ENCODE results near the gene AOPEP.

The AOPEP gene

GRCh38 chr9:94760010-94760409 is 33.5 kb downstream of the AOPEP start:
- DNase-seq (ENCODE audit: low read depth) = no peak

- DNase-seq (ENCODE audit: low read depth) = no peak
Measured at GRCh38 chr9:94760660-94761059, 34.2 kb downstream of the AOPEP start.

DNA sequence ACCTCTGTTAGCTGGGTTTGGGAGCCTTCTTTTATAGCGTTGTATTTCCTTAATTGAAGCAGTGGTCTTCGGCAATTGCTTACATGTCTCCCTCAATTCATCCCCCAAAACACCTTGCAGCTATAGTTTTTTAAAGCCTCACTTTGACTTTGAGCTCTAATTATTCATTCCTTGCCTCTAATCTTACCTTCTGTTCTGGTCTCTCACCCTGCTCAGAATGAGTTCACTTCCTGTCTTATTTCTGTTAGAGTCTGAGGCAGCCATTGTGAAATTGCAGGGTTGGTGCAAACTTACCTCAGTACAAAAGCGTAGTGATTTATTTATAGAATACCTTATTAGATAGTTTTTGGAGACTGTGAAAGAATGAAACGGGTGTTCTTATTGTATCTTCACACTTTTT is 35.0 kb downstream of the AOPEP start:
- no peak for DNase-seq (ENCODE audit: low read depth)

DNA sequence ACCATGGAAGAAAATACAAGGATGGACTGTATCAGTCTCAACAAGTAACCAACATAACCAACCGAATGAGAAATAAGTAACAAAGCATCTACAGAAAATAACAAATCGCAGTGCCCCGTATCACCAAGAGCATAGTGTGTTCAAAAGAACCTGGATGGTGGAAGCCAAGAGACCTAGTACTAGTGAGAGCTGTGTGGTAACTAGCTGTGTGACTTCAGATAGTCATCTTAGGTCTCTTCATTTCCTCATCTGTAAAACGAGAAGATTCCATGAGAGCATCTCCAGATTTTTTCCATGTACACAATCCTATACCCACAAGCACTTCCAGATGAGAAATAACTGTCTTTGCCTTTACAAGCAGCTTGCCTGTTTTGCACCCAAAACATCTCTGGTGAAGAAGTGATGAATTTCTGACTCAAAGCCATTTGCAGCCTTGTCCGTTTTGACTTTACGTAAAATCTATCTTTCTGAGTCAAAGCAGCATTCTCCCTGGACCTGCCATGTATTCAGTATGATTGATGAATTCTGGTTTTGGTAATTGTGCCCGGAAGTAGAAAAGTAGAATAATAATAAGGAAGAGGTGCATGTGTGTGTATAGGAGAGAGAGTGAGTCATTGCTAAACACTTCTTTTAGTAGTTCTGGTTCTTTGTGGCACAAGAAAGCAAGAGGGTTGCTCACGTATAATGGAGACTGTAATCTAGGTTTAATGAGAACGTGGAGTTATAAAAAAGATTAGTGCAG is 41.0 kb downstream of the AOPEP start:
- no peak for DNase-seq (ENCODE audit: low read depth)

DNA sequence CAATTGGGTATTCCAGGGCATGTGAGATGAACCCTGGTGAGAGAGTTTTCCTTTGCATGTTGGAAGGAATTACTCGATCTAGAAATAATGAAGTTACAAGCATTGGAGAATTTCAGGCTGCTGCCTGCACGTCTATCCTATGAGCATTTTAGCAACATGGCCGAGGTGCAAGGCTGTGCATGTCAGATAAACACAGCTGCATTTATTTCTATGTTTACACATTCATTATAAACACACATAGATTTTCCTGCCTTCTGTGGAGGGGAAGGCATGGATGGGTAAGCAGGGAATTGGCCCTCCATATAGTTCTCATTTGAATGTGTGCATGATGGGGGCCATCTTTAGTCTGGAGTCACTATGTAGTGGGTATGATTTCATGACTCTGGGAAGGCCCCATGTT is 42.3 kb downstream of the AOPEP start:
- DNase-seq (ENCODE audit: low read depth) = no peak

GRCh38 chr9:94770334-94770733 is 43.8 kb downstream of the AOPEP start:
- no peak for DNase-seq (ENCODE audit: low read depth)

DNA sequence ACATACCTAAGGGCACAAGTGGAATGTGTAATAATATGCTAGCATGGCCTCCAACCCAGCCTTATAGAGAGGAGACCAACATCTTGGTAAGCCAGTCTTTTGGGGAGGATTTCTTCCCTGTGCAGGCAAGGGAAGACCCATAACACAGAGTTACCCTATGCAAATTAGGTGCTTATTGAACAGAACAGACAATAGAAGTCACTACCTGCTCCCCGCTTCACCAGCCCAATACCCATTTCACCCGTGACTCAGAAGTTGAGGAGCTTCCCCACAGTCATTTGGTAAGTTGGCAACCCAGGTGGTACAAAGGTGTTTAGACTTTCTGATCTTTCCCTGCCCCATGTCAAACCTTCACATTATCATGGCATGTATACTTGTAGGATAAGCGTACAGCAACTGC is 44.6 kb downstream of the AOPEP start:
- DNase-seq (ENCODE audit: low read depth) = no peak

DNA sequence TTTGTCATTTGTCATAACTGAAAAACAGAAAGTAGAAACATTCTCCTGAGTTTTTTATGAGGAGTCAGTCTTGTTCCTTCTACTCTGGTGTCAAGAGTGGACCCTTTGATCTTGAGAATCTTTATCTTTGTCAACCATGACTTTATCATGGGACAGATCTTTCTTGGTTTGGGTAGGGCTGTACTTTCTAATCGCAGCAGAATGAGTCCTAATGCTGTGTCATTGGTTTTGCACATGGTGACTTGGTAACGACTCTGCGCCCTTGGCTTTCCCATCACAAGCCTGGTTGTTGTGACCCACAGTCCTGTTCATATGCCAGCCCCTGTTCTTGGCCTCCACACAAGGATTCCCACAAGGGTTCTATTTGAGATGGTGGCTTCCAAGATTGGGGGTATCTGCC is 45.6 kb downstream of the AOPEP start:
- no peak for DNase-seq (ENCODE audit: low read depth)

DNA sequence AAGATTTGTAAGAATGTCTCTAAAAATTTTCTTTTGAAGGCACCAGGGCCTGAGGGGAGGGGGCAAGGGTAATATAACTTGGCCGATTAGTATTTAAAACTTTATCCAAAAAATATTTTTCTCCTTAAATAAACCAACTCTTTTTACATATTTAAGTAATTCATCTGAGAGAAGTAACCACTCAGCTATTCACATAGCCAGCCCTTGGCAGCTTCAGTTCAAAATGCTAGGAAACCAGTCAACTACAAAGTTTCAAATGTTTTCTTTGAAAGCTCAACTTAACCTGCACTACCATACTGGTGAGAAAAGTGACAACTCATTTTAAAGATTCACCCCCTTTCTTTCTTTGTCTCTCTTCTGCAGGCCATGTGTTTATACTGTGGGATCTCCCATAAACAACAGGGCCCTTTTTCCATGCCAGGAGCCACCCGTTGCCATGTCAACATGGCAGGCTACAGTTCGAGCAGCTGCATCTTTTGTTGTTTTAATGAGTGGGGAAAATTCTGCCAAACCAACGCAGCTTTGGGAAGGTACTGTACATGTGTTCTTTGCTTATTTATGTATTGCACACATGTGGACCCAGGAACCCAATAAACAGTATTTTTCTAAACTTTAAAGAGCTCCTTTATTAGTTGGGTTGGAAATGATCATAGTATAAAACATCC is 46.3 kb downstream of the AOPEP start:
- DNase-seq (ENCODE audit: low read depth) = no peak

GRCh38 chr9:94773655-94774054 is 47.2 kb downstream of the AOPEP start:
- DNase-seq (ENCODE audit: low read depth) = no peak

GRCh38 chr9:94778013-94778412 is 51.5 kb downstream of the AOPEP start:
- no peak for DNase-seq (ENCODE audit: low read depth)

DNA sequence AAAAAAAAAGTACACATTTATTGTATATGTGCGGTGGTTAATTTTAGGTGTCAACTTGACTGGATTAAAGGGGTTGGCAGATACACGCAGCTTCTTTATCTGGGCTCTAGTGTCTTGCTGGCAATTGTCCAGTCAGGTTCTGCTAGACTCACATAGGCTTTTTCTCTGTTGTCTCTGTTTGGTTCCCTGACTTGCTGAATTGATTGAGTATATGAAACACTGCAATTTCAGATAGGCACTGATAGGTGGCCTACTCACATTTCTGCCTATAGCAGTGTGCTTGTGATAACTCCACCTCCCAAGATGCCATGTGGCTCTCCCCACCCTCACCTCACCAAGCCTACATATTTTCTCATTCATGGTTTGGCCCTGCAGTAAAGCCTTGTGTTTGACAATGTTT is 52.5 kb downstream of the AOPEP start:
- DNase-seq (ENCODE audit: low read depth) = no peak

DNA sequence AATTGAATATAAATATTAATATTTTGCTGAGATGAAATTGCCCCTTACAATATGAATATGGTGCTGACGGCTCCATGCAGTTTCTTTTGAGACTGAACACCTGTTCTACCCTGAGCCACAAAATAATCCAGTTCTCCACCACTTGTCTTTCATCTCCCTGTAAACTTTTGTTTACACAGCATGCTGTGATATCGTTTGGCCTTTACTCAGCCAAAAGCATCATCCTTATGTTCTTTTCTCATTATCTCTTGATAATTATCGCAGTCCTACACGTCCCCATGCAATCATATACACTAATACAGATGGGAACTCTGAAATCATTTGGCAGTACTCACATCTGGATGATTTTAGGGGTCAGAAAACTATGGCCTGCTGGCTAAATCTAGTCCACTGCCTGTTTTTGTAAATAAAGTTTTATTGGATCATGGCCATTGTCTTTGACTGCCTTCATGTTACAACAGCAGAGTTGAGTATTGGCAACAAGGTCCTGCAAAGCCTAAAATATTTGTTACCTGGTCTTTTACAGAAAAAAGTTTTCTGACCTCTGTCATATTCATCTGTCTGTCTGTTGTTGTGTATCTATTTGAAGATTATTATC is 53.3 kb downstream of the AOPEP start:
- no peak for DNase-seq (ENCODE audit: low read depth)

GRCh38 chr9:94780516-94780950 is 54.0 kb downstream of the AOPEP start:
- no peak for DNase-seq (ENCODE audit: low read depth)

DNA sequence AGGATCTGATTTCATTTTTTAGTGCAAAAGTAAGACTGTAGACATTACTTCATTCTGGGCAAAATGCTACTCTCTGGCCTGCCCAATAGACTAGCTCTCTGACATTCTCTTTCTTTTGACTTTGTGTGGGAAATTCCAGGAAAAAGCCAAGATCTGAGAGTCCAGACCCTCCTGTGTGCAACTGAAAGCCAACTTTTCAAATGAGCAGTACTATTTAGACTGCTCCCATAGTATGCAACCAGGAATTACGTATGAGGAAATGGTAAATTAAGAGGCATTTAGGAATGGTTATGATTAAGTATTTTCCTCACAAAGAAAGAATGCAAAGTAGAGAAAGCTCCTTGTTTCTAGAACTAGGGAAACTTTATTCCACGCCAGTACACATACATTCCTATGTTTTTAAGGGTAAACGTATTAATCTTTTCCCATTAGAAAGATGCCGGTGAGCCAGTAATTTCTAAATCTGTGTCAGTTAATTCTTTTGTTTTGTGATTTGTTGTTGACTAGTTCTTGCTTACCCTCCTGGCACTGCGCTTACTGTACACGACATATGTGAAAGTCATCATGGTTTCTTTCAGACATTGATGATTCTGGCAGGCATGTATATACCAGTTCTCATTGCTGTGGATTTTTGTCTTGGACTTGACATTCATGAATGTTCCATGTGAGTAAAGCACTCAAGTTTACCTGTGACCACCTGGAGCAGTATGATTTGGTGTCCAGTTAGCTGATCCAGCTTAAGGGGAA is 56.0 kb downstream of the AOPEP start:
- no peak for DNase-seq (ENCODE audit: low read depth)

- DNase-seq (ENCODE audit: low read depth) = no peak
Measured at GRCh38 chr9:94783102-94783682, 56.7 kb downstream of the AOPEP start.

- DNase-seq (ENCODE audit: low read depth) = no peak
Measured at GRCh38 chr9:94783928-94784327, 57.4 kb downstream of the AOPEP start.

- DNase-seq (ENCODE audit: low read depth) = no peak
Measured at GRCh38 chr9:94785215-94786169, 59.0 kb downstream of the AOPEP start.

DNA sequence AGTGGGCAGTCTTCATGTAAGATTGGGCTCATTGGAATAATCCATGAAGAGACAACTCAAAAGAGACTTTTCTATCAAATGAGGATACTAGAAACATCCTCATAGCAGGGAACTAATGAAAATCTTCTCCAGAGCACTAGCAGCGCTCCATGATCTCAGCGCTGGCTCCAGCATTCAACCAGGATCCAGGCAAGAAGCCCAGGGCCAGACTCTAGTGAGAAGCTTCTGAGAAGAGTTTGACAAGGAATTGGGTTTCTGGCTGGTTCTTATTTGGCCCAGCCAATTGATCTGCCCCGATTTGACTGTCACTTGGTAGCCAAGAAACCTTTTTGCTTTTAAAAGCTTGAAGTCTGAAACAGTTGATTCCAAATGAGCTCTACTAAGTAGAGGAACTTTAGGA is 60.1 kb downstream of the AOPEP start:
- DNase-seq (ENCODE audit: low read depth) = no peak

- DNase-seq (ENCODE audit: low read depth) = no peak
Measured at GRCh38 chr9:94787266-94787665, 60.8 kb downstream of the AOPEP start.

DNA sequence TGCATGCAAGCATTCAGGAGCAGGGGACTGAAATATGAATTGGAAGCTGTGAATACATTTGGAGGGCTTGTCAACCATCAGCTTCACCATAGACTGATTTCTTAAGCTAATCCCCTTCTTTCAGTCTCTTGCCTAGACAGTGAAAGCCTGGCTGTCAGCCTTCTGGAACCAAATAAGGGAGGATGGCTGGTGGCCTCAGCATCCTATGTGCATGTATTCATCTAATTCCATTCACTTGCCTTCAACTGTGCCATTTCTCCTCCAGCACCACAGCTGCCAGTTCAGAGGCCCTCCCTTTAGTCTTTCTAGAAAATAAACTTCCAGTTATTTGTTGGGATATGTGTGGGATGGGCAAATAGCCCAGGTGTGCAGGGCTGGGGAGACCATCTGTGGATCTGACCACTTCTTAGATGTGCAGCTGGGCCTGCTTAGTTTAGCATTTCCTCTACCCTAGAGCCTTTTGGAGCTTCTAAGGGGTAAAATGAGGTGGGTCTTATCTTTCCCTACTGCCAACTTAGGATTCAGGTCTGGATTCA is 62.1 kb downstream of the AOPEP start:
- no peak for DNase-seq (ENCODE audit: low read depth)

Data from activated T-helper 9 cell treated with anti-CD3 and anti-CD28 coated beads, Interleukin-2, amount 50 U/mL, for 16 hours (primary cell).